Nephron progenitor cell (in vitro differentiated cells): ENCODE data around the gene TTC16.
A peak's percentile ranks its signal among the peaks of the same experiment; 100 is the strongest.

ENCODE experiments used
- DNase-seq: peaks from one replicate; pipeline ENCODE4 v3.0.0; 2021
- H3K27ac Mint-ChIP-seq: 2 replicates; pipeline ENCODE4 v1.8.0; 2021; ENCODE audit warnings: mild to moderate bottlenecking, moderate library complexity, mixed read lengths
- H3K27me3 Mint-ChIP-seq: 2 replicates; pipeline ENCODE4 v1.8.0; 2021; ENCODE audit warnings: mild to moderate bottlenecking, low read depth, mixed read lengths; ENCODE audit not compliant: poor library complexity
- H3K36me3 Mint-ChIP-seq: 2 replicates; pipeline ENCODE4 v1.8.0; 2021; ENCODE audit warnings: low read depth, mixed read lengths
- H3K4me1 Mint-ChIP-seq: 2 replicates; pipeline ENCODE4 v1.8.0; 2021; ENCODE audit warnings: mixed read lengths
- H3K4me3 Mint-ChIP-seq: 2 replicates; pipeline ENCODE4 v1.8.0; 2021; ENCODE audit warnings: mild to moderate bottlenecking, moderate library complexity, mixed read lengths
- H3K9me3 Mint-ChIP-seq: 2 replicates; pipeline ENCODE4 v1.8.0; 2021; ENCODE audit warnings: mild to moderate bottlenecking, moderate library complexity, mixed read lengths
- CTCF ChIP-seq: fragments of 200-600 bp; sonication (generic); IDR thresholded peaks from 2 replicates; pipeline ENCODE4 v1.5.0; 2021; ENCODE audit warnings: antibody characterized with exemption

TTC16 gene

GRCh38 chr9:127742435-127743088 is 26.7 kb downstream of the TTC16 start:
- DNase-seq, result peak; percentile 90
- H3K4me3 Mint-ChIP-seq, result peak overlapping the region; percentile 79
- no peaks in the 10 kb centered on the region for H3K36me3 Mint-ChIP-seq
- peak overlapping the region; percentile 68 for H3K27ac Mint-ChIP-seq
- H3K27me3 Mint-ChIP-seq, result peaks cover 48% of the 10 kb centered on the region
- peaks cover 27% of the 10 kb centered on the region for H3K4me1 Mint-ChIP-seq
- TF ChIP-seq CTCF, result no peak
- no peaks in the 10 kb centered on the region for H3K9me3 Mint-ChIP-seq

GRCh38 chr9:127744398-127745110 is 28.7 kb downstream of the TTC16 start:
- Mint-ChIP-seq H3K27me3 (peaks cover 54% of the 10 kb centered on the region), H3K4me1 (peaks cover 27% of the 10 kb centered on the region), H3K4me3 (no peak overlapping the region), H3K27ac (no peak overlapping the region), H3K36me3 (no peaks in the 10 kb centered on the region), H3K9me3 (no peaks in the 10 kb centered on the region)
- TF ChIP-seq CTCF, result no peak
- DNase-seq, result no peak

GRCh38 chr9:127746959-127747569 is 31.2 kb downstream of the TTC16 start:
- Mint-ChIP-seq H3K36me3 (no peaks in the 10 kb centered on the region), H3K27me3 (peaks cover 56% of the 10 kb centered on the region), H3K4me3 (no peak overlapping the region), H3K27ac (no peak overlapping the region), H3K4me1 (peaks cover 19% of the 10 kb centered on the region), H3K9me3 (no peaks in the 10 kb centered on the region)
- no peak for DNase-seq
- no peak for TF ChIP-seq CTCF

GRCh38 chr9:127749090-127749787 is 33.4 kb downstream of the TTC16 start:
- Mint-ChIP-seq H3K9me3 (no peaks in the 10 kb centered on the region), H3K36me3 (no peaks in the 10 kb centered on the region), H3K4me1 (peaks cover 4% of the 10 kb centered on the region), H3K4me3 (no peak overlapping the region), H3K27ac (no peak overlapping the region), H3K27me3 (peaks cover 75% of the 10 kb centered on the region)
- TF ChIP-seq CTCF, result no peak
- DNase-seq, result no peak

- DNase-seq, result peak; percentile 84
- no peak overlapping the region for H3K27ac Mint-ChIP-seq
- H3K27me3 Mint-ChIP-seq, result peaks cover 82% of the 10 kb centered on the region
- no peaks in the 10 kb centered on the region for H3K4me1 Mint-ChIP-seq
- no peak for TF ChIP-seq CTCF
- H3K9me3 Mint-ChIP-seq, result no peaks in the 10 kb centered on the region
- H3K36me3 Mint-ChIP-seq, result no peaks in the 10 kb centered on the region
- no peak overlapping the region for H3K4me3 Mint-ChIP-seq
Observed at GRCh38 chr9:127751269-127752054, 35.6 kb downstream of the TTC16 start.
